Endothelial cell (in vitro differentiated cells): ENCODE measurements around the gene PIWIL4. TPM values are rescaled to one million over a fixed set of nuclear protein-coding genes. Genes with fewer than 3 reads are reported as not detected.

Experiments
- DNase-seq: peaks from one replicate; pipeline ENCODE4 v3.0.0; 2021; ENCODE audit warnings: low spot score
- H3K27ac Mint-ChIP-seq: one replicate; pipeline ENCODE4 v1.8.0; 2021; ENCODE audit warnings: mixed read lengths, inconsistent platforms; ENCODE audit not compliant: unreplicated experiment
- H3K27me3 Mint-ChIP-seq: one replicate; pipeline ENCODE4 v1.8.0; 2021; ENCODE audit warnings: mild to moderate bottlenecking, moderate library complexity, mixed read lengths, inconsistent platforms; ENCODE audit not compliant: unreplicated experiment
- H3K36me3 Mint-ChIP-seq: one replicate; pipeline ENCODE4 v1.8.0; 2021; ENCODE audit warnings: mild to moderate bottlenecking, low read depth, mixed read lengths, inconsistent platforms; ENCODE audit not compliant: unreplicated experiment
- H3K4me1 Mint-ChIP-seq: one replicate; pipeline ENCODE4 v1.8.0; 2021; ENCODE audit warnings: mild to moderate bottlenecking, mixed read lengths, inconsistent platforms; ENCODE audit not compliant: unreplicated experiment
- H3K4me3 Mint-ChIP-seq: one replicate; pipeline ENCODE4 v1.8.0; 2021; ENCODE audit warnings: mild to moderate bottlenecking, mixed read lengths, inconsistent platforms; ENCODE audit not compliant: unreplicated experiment
- H3K9me3 Mint-ChIP-seq: one replicate; pipeline ENCODE4 v1.8.0; 2021; ENCODE audit warnings: mixed read lengths, inconsistent platforms; ENCODE audit not compliant: unreplicated experiment
- total RNA-seq: library from RNA; stranded (reverse); fragmentation: NEBNext Ultra II Directional; extraction: Animal tissue kit (Norgen Biotek cat#: 25700); gene quantifications from one replicate; pipeline ENCODE4 v1.2.1, GENCODE V29; 2021; ENCODE audit not compliant: unreplicated experiment
- TF ChIP-seq, protein P1 (sequence below): fragments of 200-600 bp; sonication (generic); IDR thresholded peaks from one replicate; pipeline ENCODE4 v1.5.0; 2021; ENCODE audit warnings: antibody characterized with exemption; ENCODE audit not compliant: unreplicated experiment

PIWIL4 gene
- total RNA-seq, 1 donor from 2014 or later: 0.54 TPM

DNA sequence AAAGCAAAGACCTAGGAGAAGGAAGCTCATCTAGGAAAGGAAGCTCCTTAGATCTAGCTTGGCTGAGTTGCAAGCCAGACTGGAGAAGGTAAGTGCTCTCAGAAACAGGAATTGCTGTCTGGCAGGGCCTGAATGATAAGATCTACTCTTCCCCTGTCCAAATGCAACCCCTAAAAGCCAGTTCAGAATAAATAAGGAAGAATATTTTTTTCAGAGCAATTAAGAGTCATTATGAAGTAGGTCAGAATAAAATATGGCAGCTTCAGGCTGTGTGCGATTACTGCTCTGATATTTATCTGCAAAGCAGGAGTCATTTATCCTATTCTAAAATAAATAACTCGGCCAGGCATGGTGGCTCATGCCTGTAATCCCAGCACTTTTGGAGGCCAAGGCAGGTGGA is 82.1 kb downstream of the PIWIL4 start:
- no peak for DNase-seq
- Mint-ChIP-seq H3K36me3 (no peaks in the 10 kb centered on the region), H3K27me3 (peaks cover 2% of the 10 kb centered on the region), H3K4me3 (no peak overlapping the region), H3K27ac (peak overlapping the region; percentile 85), H3K9me3 (no peaks in the 10 kb centered on the region), H3K4me1 (peaks cover 61% of the 10 kb centered on the region)
- TF ChIP-seq, protein P1, sequence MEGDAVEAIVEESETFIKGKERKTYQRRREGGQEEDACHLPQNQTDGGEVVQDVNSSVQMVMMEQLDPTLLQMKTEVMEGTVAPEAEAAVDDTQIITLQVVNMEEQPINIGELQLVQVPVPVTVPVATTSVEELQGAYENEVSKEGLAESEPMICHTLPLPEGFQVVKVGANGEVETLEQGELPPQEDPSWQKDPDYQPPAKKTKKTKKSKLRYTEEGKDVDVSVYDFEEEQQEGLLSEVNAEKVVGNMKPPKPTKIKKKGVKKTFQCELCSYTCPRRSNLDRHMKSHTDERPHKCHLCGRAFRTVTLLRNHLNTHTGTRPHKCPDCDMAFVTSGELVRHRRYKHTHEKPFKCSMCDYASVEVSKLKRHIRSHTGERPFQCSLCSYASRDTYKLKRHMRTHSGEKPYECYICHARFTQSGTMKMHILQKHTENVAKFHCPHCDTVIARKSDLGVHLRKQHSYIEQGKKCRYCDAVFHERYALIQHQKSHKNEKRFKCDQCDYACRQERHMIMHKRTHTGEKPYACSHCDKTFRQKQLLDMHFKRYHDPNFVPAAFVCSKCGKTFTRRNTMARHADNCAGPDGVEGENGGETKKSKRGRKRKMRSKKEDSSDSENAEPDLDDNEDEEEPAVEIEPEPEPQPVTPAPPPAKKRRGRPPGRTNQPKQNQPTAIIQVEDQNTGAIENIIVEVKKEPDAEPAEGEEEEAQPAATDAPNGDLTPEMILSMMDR: no peak

- Mint-ChIP-seq H3K4me1 (peaks cover 58% of the 10 kb centered on the region), H3K36me3 (no peaks in the 10 kb centered on the region), H3K4me3 (no peak overlapping the region)
Observed at GRCh38 chr11:94649964-94650623, 82.9 kb downstream of the PIWIL4 start.

GRCh38 chr11:94650756-94651155 is 83.6 kb downstream of the PIWIL4 start:
- DNase-seq: no peak
- Mint-ChIP-seq H3K27ac (peak overlapping the region; percentile 79), H3K9me3 (no peaks in the 10 kb centered on the region), H3K27me3 (no peaks in the 10 kb centered on the region), H3K4me3 (no peak overlapping the region), H3K4me1 (peaks cover 56% of the 10 kb centered on the region), H3K36me3 (no peaks in the 10 kb centered on the region)
- TF ChIP-seq, protein P1: no peak

More at GRCh38 chr11:94649964-94650623, 82.9 kb downstream of the PIWIL4 start:
- Mint-ChIP-seq H3K9me3 (no peaks in the 10 kb centered on the region), H3K27ac (peak overlapping the region; percentile 79), H3K27me3 (no peaks in the 10 kb centered on the region)
- no peak for DNase-seq
- TF ChIP-seq, protein P1: no peak

GRCh38 chr11:94652735-94653284 is 85.6 kb downstream of the PIWIL4 start:
- no peak for DNase-seq
- no peak overlapping the region for H3K4me3 Mint-ChIP-seq
- TF ChIP-seq, protein P1: no peak
- H3K27ac Mint-ChIP-seq: no peak overlapping the region
- H3K36me3 Mint-ChIP-seq: no peaks in the 10 kb centered on the region
- no peaks in the 10 kb centered on the region for H3K9me3 Mint-ChIP-seq
- peaks cover 55% of the 10 kb centered on the region for H3K4me1 Mint-ChIP-seq
- H3K27me3 Mint-ChIP-seq: no peaks in the 10 kb centered on the region

DNA sequence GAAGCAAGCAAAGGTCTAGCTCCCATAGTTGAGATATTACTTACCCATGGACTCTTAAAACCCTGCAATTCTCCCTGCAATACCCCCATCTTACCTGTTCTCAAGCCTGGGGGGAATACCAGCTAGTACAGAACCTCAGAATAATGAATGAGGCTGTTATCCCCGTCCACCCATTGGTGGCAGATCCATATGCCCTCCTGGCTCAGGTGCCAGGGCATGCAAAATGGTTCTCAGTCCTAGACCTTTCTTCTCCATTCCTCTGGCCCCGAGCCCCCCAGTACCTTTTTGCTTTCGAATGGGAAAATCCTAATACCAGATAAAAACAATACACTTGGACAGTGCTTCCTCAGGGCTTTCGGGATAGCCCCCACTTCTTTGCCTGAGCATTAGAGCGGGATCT is 86.4 kb downstream of the PIWIL4 start:
- Mint-ChIP-seq H3K27me3 (no peaks in the 10 kb centered on the region), H3K4me1 (peaks cover 54% of the 10 kb centered on the region), H3K36me3 (no peaks in the 10 kb centered on the region), H3K9me3 (no peaks in the 10 kb centered on the region), H3K4me3 (no peak overlapping the region), H3K27ac (no peak overlapping the region)
- TF ChIP-seq, protein P1: no peak
- no peak for DNase-seq
